GM19395 (cell line): ENCODE results near the gene ITSN2.
"Not testable (repeated sequence)": the region's sequence is repeated elsewhere in the genome, so short reads cannot be mapped to it uniquely, and the experiment has no call there.

ENCODE experiments used
- ATAC-seq: cut with Tn5 transposase; IDR thresholded peaks from one replicate; pipeline ENCODE4 v1.9.1; 2021; ENCODE audit warnings: mild to moderate bottlenecking, moderate library complexity; ENCODE audit not compliant: unreplicated experiment

Gene ITSN2

GRCh38 chr2:24360050-24360962 is at the start of gene ITSN2:
Gene ITSN2 (minus strand): TSS chr2:24360536. CDS start chr2:24328082, 32,454 bp downstream.
- peak; percentile 77 for ATAC-seq

DNA sequence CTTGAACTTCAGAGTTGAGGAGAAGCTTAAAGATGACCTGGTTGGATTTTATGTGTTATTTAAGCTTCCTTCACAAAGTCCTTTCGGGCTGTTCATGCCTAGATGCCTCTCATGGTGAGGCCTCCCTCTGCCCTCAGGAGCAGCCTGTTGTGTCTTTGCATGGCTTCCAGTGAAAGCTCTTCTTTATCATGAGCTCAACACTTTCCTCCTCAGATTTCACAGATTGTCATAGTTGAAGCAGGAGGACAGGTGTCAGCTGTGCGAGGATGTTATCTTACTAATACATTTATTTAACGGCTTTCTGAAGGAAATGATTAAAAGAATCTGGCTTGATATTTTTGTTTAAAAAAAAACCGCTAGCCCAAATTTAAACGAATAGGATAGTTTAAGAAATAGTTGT is 48.8 kb upstream of the ITSN2 start:
- no peak for ATAC-seq

GRCh38 chr2:24408704-24409103 is 48.4 kb upstream of the ITSN2 start:
- ATAC-seq = not testable (repeated sequence)

DNA sequence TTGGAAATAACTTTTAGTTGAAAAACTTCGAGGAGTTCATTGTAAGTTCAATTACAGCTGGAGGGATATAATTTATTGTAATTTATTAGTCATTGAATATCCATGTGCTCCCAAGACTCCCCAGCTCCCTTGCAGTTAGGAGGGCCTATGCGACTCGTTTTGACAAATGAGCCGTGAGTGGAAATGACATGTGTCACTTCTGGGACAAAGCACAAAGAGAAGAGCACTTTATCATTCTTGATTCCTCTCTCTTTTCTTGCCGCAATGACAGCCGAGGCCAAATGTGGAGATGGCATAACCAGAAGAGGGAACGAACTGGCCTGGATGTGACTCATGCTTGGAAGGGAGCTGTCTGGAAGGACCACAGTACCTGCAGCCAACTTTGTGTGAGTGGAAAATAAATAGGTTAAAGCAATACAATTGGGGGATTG is 44.2 kb upstream of the ITSN2 start:
- ATAC-seq = no peak

DNA sequence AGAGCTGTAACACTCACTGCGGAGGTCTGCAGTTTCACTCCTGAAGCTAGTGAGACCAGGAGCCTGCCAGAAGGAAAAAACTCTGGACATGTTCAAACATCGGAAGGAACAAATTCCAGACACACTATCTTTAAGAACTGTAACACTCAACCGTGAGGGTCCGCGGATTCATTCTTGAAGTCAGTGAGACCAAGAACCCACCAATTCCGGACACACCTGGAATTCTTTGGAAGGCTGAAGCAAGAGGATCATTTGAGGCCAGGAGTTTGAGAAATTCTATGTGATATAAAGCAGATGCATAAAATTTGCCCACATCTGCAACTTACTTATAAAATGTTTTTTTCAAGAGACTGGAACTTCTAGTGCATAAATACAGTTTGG is 43.5 kb upstream of the ITSN2 start:
- ATAC-seq = no peak

GRCh38 chr2:24403168-24403831 is 43.0 kb upstream of the ITSN2 start:
- no peak for ATAC-seq

DNA sequence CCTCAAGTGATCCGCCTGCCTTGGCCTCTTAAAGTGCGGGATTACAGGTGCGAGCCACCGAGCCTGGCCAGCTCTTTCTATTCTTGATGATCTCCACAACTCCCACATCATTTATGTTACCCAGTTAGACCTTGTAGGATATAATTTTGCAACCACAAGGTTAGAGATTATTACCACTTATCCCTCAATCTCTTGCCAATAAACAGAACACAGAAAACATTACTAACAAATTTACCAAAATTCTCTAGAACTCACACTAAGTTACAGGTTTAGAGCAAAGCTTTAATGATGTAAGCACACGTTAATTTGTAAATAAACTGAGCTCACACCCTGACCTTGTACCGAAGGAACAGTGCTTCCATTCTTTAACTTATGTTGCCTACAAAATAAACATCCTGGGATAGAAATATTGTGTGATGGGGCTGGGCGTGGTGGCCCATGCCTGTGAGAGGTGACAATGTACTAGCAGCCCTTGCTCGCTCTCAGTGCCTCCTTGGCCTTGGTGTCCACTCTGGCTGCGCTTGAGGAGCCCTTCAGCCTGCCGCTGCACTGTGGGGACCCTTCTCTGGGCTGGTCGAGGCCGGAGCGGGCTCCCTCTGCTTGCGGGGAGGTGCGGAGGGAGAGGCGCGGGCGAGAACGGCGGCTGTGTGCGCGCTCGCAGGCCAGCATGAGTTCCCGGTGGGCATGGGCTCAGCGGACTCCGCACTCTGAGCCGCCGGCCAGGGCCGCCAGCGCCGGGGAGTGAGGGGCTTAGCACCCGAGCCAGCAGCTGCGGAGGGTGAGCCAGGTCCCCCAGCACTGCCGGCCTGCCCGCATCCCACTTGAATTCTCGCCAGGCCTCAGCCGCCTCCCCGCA is 42.1 kb upstream of the ITSN2 start:
- ATAC-seq = no peak

- ATAC-seq = no peak
These were observed 40.0 kb upstream of the ITSN2 start for GRCh38 chr2:24400207-24400907.

- ATAC-seq = no peak
These were observed 39.3 kb upstream of the ITSN2 start for GRCh38 chr2:24399434-24400206.

- no peak for ATAC-seq
These were observed 34.7 kb upstream of the ITSN2 start for GRCh38 chr2:24394998-24395397.

DNA sequence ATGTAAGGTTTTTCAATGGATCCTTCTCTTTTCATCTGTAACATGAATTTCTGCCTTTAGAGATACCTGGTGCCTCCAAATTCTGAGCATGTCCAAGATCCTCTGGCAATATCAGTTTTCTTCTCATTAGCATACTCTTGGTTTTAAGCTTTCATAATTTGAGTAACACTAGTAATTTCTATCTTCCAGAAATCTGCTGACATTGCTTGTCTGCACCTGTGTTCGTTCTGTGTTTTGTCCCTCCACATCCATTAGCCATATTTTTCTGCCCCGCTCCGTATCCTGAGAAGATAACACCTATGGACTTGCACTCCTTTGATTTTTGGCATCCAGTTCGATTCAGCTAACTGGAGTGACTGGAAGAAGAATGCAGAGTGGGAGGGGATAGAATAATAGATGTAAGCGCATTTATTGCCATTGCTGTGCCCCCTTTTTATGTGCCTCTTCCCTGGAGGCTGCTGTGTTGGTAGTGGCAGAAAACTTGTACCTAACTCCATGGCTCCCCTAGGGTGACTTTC is 32.3 kb upstream of the ITSN2 start:
- ATAC-seq = no peak

- ATAC-seq = no peak
These were observed 25.0 kb upstream of the ITSN2 start for GRCh38 chr2:24385366-24385765.

DNA sequence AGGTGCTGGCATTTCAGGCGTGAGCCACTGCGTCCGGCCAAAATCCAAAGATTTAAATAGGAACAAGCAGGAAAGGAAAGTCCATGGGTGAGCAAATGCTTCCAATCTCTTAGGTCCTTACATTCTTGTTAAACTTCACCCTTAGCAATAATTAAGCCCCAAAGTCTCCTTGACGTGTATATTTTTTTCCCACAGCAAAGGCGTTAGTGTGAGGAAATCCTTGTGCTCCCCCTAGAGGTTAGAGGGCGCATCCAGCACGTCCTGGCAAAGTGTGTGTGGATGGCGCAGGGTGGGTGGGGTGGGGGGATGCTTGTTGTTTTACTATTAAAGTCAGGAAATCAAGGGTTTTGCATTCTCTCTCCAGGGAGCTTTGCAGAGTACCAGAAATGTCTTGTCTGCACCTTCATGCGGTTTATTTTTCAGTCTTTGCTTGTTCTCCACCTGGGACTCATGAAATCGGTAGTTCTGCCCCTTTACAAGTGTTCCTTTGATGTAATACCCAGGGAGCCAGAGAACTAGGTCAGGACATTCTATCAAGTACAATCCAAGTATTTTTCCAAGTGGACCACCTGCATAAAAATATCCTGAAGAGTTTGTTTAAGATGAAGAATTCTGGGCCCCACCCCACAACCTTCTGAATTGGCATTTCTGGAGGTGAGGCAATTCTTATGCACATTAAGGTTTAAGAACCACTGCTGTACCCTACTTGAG is 22.2 kb upstream of the ITSN2 start:
- peak; percentile 76 for ATAC-seq

- ATAC-seq = no peak
These were observed 20.5 kb upstream of the ITSN2 start for GRCh38 chr2:24380820-24381219.

- ATAC-seq = no peak
These were observed 15.2 kb upstream of the ITSN2 start for GRCh38 chr2:24375349-24376087.

DNA sequence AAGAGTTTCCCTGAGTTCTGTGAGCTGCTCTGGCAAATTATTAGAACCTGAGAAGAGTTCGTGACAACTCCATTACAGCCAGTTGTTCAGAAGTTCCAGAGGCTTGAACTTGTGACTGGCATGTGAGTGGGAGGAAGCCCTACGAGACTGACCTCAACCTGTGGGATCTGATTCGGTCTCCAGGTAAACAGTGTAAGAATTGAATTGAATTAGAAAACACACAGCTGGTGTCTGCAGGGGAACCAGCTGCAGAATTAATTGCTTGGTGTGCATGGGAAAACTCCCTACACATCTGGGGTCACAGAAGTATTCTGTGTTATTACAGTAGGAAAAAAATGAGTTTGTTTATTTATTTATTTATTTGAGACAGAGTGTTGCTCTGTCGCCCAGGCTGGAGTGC is 14.0 kb upstream of the ITSN2 start:
- no peak for ATAC-seq

DNA sequence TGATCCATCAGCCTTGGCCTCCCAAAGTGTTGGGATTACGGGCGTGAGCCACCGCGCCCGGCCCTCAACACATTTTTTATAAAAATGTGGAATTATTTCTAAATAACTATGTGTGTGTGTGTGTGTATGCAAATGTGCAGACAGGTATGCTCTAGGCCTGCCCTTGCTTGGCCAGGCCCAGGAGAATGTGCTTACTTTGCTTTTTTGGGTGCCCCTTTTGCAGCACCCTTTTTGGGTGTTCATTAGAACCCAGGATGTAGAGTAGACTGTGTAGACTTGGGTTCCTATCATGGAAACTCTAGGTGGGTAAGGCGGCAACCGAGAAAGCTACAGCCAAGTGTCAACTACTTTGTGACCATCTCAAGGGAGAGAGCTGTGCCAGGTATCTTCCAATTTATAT is 11.7 kb upstream of the ITSN2 start:
- ATAC-seq = no peak

- no peak for ATAC-seq
These were observed 5.5 kb upstream of the ITSN2 start for GRCh38 chr2:24365826-24366225.
